HG03457 (cell line): Measurements from ENCODE around the gene EGFLAM.

Experiments used
- ATAC-seq: cut with Tn5 transposase; IDR thresholded peaks from one replicate; pipeline ENCODE4 v1.9.1; 2021; ENCODE audit warnings: moderate number of reproducible peaks; ENCODE audit not compliant: unreplicated experiment

EGFLAM gene

GRCh38 chr5:38467353-38468040 is 209.1 kb downstream of the EGFLAM start:
- ATAC-seq = no peak

- no peak for ATAC-seq
These were observed 209.9 kb downstream of the EGFLAM start for GRCh38 chr5:38468202-38468673.

- ATAC-seq = no peak
These were observed 210.8 kb downstream of the EGFLAM start for GRCh38 chr5:38468978-38469706.

DNA sequence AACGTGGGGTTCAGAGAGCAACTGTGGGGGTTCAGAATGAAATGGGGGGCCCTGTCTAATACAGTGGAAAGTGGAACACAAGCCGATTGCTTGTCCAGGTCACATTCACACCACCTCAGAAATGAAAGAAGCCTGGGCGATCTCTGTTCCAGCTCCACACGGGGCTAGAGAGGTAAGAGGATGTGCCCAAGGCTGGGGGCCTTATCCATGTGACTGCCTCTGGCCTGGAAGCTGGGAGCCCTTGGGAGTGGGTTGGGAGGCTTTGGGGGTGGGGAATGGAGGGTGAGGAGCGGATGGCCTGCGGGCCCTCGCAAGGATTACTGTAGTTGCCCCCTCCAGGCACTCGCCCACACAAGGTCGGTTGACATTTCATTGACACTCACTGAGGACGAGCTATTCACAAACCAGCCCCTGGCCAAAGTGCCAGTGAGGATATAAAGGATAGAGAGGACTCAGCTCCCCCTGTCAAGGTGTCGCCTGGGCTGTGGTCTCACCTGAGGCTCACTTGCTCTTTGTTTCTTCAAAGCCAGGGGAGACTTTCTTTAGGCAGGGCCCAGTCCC is 211.4 kb downstream of the EGFLAM start:
- no peak for ATAC-seq

- ATAC-seq = no peak
These were observed 213.3 kb downstream of the EGFLAM start for GRCh38 chr5:38471709-38472108.

- no peak for ATAC-seq
These were observed 214.2 kb downstream of the EGFLAM start for GRCh38 chr5:38472541-38472940.

DNA sequence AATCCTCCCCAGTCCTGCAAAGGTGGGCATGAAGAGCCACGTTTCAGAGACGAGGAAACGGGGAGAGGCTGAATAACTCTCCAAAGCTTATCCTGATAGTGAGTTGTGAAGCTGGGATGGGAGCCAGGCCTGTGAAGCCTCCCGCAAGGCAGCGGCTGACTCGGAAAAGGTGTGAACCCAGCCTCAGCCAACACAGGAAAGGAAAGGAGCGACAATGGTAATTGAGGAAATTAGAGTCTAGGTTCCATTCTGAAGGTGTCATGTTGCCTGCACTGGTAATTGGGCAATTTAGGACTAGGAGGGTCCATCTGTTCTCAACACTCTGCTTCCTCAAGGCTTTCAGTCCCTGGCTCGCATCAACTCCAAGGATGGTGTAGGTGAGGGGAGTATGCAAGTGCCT is 214.6 kb downstream of the EGFLAM start:
- ATAC-seq = no peak

DNA sequence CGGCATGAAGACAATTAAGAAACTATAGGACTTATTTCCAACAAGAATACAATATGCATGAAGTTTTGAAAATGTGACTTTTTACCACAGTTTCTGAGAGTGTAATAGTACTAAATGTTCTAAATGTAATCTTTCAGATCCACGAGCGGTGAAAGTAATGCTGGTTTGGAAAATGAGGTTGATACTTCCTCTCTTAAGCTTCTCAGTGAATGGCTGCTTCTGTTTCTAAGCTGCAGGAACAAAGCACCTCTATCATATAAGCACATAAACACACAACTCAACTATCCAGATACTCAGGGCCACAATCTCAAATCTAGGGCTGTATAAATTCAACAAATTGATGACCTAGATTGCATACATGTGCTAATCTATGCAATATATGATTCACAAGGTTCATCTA is 219.8 kb downstream of the EGFLAM start:
- ATAC-seq = no peak

DNA sequence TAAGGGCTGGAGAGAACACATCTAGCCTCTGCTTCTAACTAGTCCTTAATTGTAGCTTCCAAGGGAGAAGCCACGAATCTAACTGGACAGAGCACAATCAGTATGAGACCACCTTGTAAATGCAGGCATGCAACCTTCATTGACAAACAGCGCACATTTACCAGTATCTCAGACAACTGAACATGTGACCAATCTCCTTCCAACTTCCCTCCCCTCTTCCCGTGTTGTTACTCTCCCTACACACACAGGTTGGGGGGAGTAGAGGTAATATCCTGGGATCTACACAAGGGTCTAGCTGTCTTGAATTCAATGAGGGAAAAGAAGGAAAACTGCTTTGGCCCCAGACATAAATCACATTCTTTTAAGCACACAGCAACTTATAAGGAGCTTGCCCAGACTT is 220.5 kb downstream of the EGFLAM start:
- no peak for ATAC-seq

DNA sequence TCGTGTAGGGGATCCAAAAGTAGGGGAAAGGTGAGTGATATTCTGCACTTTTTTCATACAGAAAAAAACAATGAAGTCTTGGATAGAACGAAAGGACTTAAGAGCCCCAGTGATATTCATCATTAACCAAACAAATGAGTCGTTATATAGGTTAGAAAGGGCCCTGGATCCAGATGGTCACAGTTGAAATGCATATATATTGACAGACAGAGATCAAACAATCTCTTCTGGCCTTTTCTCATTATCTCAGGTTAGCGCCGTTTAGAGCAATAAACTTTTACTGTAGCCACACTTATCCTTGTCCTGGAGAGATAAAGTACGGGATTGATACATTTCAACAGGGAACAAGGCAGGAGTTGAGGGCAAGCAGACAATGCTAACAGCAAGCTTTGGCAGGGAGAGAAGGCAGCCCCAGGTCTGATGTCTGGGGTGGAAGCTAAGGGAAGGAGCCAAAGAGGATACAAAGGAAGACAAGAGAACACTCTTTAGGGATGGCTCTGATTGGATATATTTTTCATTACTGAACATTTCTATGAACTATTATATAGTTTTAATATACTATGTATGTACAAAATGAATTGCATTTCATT is 221.1 kb downstream of the EGFLAM start:
- no peak for ATAC-seq

DNA sequence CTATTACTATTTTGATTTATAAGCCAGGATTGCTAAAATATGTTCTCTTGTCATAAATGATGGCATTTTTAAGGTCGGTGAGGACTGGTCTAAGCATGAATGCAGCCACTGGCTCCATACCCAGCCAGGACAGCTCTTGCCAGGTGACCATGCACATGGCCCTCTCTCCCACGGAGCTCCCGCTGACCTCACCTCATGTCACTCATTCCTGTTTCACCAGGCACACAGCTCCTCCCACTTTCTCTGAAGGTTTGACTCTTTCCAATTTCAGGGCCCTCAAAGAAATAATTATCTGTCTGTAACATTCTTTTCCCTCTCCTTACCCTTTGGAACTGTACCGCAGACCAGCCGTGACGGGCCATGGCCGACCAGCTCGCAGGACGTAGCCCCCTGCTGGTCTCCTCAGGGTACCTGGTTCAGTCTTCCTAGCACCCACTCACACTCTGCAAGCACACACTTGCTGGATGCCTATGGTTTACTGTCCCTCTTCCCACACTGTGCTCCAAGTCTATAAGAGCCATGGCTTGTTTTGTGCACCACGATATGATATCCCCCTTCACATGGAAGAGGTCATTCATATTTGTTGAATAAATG is 225.5 kb downstream of the EGFLAM start:
- ATAC-seq = no peak

- ATAC-seq = no peak
These were observed 235.8 kb downstream of the EGFLAM start for GRCh38 chr5:38494175-38494574.

DNA sequence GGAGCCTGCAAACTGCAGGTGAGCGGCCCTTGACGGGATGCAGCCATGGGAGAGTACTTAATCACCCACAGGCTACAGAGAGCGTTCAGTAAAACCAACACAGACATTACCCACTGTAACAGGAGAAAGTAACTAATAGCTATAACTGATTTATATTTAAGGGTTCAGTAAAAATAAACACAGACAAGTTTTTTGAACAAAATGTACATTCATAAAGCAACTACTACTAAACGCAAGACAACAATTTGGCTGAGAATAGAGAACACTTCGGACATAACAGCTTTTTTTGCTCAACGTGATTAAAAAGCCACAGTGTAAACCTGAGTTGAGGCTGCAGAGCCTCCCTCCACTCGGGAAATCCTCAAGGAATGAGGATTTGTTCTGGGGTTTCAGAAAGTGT is 236.4 kb downstream of the EGFLAM start:
- ATAC-seq = no peak

DNA sequence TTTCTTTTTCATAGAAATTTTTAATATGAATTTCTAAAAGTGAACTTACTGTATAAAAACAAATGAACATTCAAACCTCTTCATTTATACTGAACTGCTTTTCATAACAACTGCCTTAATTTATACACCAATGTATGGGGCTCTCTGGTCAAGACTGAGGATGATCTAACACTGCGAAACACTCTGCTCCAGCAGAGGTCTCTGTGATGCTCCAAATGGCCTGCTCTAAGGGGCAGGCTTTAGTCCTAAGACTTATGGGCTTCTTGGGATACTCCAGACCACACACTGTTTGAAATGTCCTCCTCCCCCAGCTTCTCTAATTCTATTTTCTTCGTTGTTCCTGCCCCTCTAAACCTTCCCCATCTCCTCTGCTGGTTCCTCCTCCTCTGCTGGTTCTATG is 239.6 kb downstream of the EGFLAM start:
- ATAC-seq = no peak

- no peak for ATAC-seq
These were observed 242.4 kb downstream of the EGFLAM start for GRCh38 chr5:38500573-38501260.

- ATAC-seq = no peak
These were observed 247.9 kb downstream of the EGFLAM start for GRCh38 chr5:38506302-38506701.

- no peak for ATAC-seq
These were observed 250.8 kb downstream of the EGFLAM start for GRCh38 chr5:38509185-38509584.
